PC-9 (cell line): ENCODE results near the gene SFN.

Experiments used
- CTCF ChIP-seq: fragments of 200-600 bp; sonication (generic); conservative IDR thresholded peaks from 2 replicates; pipeline ENCODE4 v1.6.1; 2017; ENCODE audit warnings: mixed run types, antibody characterized with exemption, mild to moderate bottlenecking, moderate library complexity
- EZH2 ChIP-seq: fragments of 200-600 bp; sonication (generic); IDR thresholded peaks from 2 replicates; pipeline ENCODE4 v1.8.0; 2017; ENCODE audit warnings: antibody characterized with exemption, low read depth

GRCh38 chr1:26829184-26829911 is 33.6 kb upstream of the SFN start:
- TF ChIP-seq CTCF (no peak), EZH2 (no peak)
